Thyroid gland (tissue), 4 donors: Measurements from ENCODE around the gene DPP4. TPM values are rescaled to one million over a fixed set of nuclear protein-coding genes. Genes with fewer than 3 reads are reported as not detected.

Experiments
- DNase-seq, 2 donors: peaks; one replicate each; pipeline ENCODE4 v3.0.0-alpha.2; 2019
- H3K27ac ChIP-seq, 3 donors: fragments of 200-600 bp; sonication (generic); 1 replicate in 2 of 3; 2 replicates in 1 of 3; pipeline ENCODE4 v1.5.1; 2016 to 2019; ENCODE audit warnings: mild to moderate bottlenecking in 1 of 3, moderate library complexity in 1 of 3
- H3K27me3 ChIP-seq: fragments of 200-600 bp; sonication (generic); one replicate; pipeline ENCODE4 v1.5.1; 2019
- H3K36me3 ChIP-seq, 2 donors: fragments of 200-600 bp; sonication (generic); one replicate each; pipeline ENCODE4 v1.5.1; 2016 to 2019
- H3K4me1 ChIP-seq, 2 donors: fragments of 200-600 bp; sonication (generic); one replicate each; pipeline ENCODE4 v1.5.1; 2017 to 2019
- H3K4me3 ChIP-seq, 3 donors: fragments of 200-600 bp; sonication (generic); replicated peaks in 1 of 3; 1 replicate in 2 of 3; 2 replicates in 1 of 3; pipeline ENCODE4 v1.5.1; 2016; ENCODE audit warnings: mild to moderate bottlenecking in 1 of 3
- H3K9me3 ChIP-seq: fragments of 200-600 bp; sonication (generic); one replicate; pipeline ENCODE4 v1.5.1; 2017
- CTCF ChIP-seq, 6 experiments: fragments of 200-600 bp in 3 of 6; fragments of 450-650 bp in 3 of 6; sonication (generic) in 3 of 6; IDR thresholded peaks; one replicate each; pipeline ENCODE4 v1.5.1; 2016 to 2019; ENCODE audit warnings: antibody characterized with exemption in 6 of 6, mild to moderate bottlenecking in 2 of 6, inconsistent platforms in 1 of 6, moderate library complexity in 1 of 6
- POLR2A ChIP-seq, 2 donors: fragments of 450-650 bp; IDR thresholded peaks; one replicate each; pipeline ENCODE4 v1.6.1; 2017; ENCODE audit warnings: antibody characterized with exemption in 2 of 2, mild to moderate bottlenecking in 2 of 2, moderate library complexity in 1 of 2
- WGBS, 2 donors: methylation state at CpG; one replicate each; pipeline ENCODE4 v1.1.5; 2017; 5-methylcytosine and 5-hydroxymethylcytosine counted together
- intact Hi-C: fragments of 100-400 bp; cut with DNase I; formaldehyde crosslinking; loops from one replicate; pipeline ENCODE4 v1.15.1; 2023
- total RNA-seq, 4 donors: library from RNA; depleted of rRNA; stranded (reverse); fragments of >200 nt; gene quantifications; one replicate each; pipeline ENCODE4 v1.2.3, GENCODE V29; 2016

The DPP4 gene
- total RNA-seq, 4 donors from 2014 or later: 3.0 to 12.7 (median 4.4) TPM

- no peaks in the 10 kb centered on the region for H3K36me3 ChIP-seq
- no peaks in the 10 kb centered on the region for H3K27me3 ChIP-seq
- H3K9me3 ChIP-seq: no peaks in the 10 kb centered on the region
- H3K4me1 ChIP-seq: no peaks in the 10 kb centered on the region
- intact Hi-C loops: no loop called here
- WGBS, 2 donors: 75 to 79% methylated on average over 2 of the region's 2 CpGs
- no peak for DNase-seq
- no peak overlapping the region for H3K27ac ChIP-seq
- H3K4me3 ChIP-seq: no peak overlapping the region
- no peak for TF ChIP-seq POLR2A (IDR thresholded peaks at IDR 0.05)
- no peak for TF ChIP-seq CTCF (IDR thresholded peaks at IDR 0.05)
These were observed 57.9 kb downstream of the DPP4 start for GRCh38 chr2:162016080-162016479.

DNA sequence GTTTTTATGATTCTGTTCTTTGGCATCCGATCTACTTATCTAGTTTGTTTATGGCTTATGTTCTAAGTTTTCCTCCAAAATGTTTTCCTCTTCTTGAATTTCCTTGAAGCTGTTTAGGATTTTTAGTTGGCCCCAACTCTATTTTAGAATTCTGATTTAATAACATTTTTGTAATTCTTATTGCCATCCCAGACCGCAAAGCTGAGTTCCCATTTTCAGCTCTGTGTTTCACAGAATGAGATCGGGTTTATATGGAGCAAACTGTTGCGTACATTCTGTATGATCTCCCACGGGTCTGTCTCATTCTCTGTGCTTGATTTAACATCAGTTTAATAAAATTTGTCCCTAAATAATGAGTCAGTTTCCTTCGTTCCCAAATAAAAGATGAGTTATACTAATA lies 59.3 kb downstream of the DPP4 start:
- no peaks in the 10 kb centered on the region for H3K36me3 ChIP-seq
- TF ChIP-seq POLR2A (IDR thresholded peaks at IDR 0.05) (no peak), CTCF (IDR thresholded peaks at IDR 0.05) (no peak)
- H3K27ac ChIP-seq: no peak overlapping the region
- 71 to 72% methylated on average over 6 of the region's 6 CpGs for WGBS, 2 donors
- no peaks in the 10 kb centered on the region for H3K9me3 ChIP-seq
- no peaks in the 10 kb centered on the region for H3K27me3 ChIP-seq
- no peak overlapping the region for H3K4me3 ChIP-seq
- intact Hi-C loops: no loop called here
- H3K4me1 ChIP-seq: no peaks in the 10 kb centered on the region
- no peak for DNase-seq

GRCh38 chr2:162013514-162014475 lies 60.2 kb downstream of the DPP4 start:
- H3K9me3 ChIP-seq: no peaks in the 10 kb centered on the region
- no peaks in the 10 kb centered on the region for H3K4me1 ChIP-seq
- H3K36me3 ChIP-seq: no peaks in the 10 kb centered on the region
- intact Hi-C loops: no loop called here
- H3K27me3 ChIP-seq: no peaks in the 10 kb centered on the region
- H3K4me3 ChIP-seq: no peak overlapping the region
- H3K27ac ChIP-seq: no peak overlapping the region
- no peak for TF ChIP-seq POLR2A (IDR thresholded peaks at IDR 0.05)
- TF ChIP-seq CTCF (IDR thresholded peaks at IDR 0.05): no peak
- WGBS, 2 donors: 84 to 85% methylated on average over 9 of the region's 9 CpGs
- no peak for DNase-seq

DNA sequence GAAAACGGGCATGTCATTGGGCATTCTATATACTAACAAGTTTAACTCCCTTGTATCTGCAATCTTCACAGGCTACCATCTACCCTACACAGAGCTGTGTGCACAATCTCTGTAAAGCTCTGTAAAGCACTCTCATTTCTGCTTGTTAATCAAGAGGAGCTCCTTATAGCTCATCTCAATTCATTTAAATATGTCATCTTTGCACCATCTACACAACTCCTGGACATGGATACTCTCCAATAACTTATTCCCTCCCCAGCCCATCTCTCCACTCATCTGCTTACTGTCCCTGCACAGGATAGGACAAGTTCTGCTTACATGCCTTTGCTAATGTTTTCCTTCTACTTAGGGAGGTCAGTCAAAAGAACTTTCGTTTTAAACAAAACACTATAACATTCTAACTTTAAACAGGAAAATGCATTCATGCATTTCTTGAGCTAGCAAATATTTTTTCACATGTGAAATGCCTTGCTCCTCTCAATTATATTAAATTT lies 61.4 kb downstream of the DPP4 start:
- no peak overlapping the region for H3K27ac ChIP-seq
- 42 to 46% methylated on average over 2 of the region's 2 CpGs for WGBS, 2 donors
- H3K9me3 ChIP-seq: no peaks in the 10 kb centered on the region

More for the DNA sequence above, 61.4 kb downstream of the DPP4 start:
- intact Hi-C loops: no loop called here
- Histone ChIP-seq H3K4me1 (no peaks in the 10 kb centered on the region), H3K36me3 (no peaks in the 10 kb centered on the region), H3K27me3 (no peaks in the 10 kb centered on the region), H3K4me3 (no peak overlapping the region)
- DNase-seq: no peak
- no peak for TF ChIP-seq POLR2A (IDR thresholded peaks at IDR 0.05)
- TF ChIP-seq CTCF (IDR thresholded peaks at IDR 0.05): no peak
